Measurements from ENCODE around the gene HOMER2.

DNA sequence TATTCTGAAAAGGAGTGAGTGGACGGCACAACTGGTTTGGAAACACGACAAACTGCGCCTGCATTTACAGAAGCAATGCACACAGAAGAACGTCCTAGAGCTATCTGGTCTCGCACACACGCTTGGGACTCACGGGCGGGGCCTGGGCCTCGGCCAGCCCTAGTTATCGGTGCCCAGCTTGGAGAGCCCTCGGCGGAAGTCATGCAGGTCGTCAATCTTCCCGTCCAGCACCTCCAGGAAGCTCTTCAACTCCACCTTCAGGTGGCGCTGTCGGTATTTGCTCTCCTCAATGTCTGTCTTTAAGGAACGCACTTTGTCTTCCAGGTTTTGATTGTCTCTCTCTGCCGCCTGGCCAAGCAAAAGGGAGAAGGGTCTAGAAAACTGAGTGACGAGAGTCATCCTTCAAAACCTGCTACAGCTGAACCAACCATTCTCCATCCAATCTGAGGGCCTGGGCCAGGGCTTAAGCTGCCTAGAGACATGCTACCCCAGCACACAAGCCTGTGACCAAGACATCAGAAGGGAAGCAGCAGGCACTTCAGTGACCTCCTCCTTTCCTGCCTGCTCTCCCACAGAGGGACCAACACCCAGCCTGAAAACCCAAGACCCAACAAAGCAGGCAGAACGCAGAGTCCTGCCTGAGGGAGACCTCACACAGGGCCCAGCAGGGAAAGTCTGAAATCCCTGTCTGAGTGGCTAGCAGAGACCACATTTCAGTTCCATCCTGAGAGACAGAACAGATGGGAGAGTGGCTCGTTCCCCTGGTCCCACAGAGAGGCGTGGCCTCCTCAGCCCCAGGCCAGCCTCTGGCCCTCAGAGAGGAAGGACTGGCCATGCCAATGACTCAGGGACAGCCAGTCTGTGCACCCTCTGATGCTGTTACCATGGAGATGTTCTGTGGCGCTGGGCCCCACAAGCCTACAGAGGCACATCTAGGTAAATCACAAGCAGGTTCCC lies 102.7 kb downstream of the HOMER2 start:
- TF ChIP-seq, protein P1, sequence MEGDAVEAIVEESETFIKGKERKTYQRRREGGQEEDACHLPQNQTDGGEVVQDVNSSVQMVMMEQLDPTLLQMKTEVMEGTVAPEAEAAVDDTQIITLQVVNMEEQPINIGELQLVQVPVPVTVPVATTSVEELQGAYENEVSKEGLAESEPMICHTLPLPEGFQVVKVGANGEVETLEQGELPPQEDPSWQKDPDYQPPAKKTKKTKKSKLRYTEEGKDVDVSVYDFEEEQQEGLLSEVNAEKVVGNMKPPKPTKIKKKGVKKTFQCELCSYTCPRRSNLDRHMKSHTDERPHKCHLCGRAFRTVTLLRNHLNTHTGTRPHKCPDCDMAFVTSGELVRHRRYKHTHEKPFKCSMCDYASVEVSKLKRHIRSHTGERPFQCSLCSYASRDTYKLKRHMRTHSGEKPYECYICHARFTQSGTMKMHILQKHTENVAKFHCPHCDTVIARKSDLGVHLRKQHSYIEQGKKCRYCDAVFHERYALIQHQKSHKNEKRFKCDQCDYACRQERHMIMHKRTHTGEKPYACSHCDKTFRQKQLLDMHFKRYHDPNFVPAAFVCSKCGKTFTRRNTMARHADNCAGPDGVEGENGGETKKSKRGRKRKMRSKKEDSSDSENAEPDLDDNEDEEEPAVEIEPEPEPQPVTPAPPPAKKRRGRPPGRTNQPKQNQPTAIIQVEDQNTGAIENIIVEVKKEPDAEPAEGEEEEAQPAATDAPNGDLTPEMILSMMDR (IDR thresholded peaks at IDR 0.05; ENCODE audit: low read depth, low read length) = peak; percentile 95
- TF ChIP-seq EZH2phosphoT487 (IDR thresholded peaks at IDR 0.05; ENCODE audit: low read depth) = no peak
